GM15510 (cell line): ENCODE data around the gene RHOD.

Experiments used
- POLR2A ChIP-seq: IDR thresholded peaks from 3 replicates; pipeline ENCODE4 v1.6.1; 2011; ENCODE audit warnings: borderline replicate concordance; ENCODE audit not compliant: insufficient read length; ENCODE audit errors: extremely low read depth

The RHOD gene

DNA sequence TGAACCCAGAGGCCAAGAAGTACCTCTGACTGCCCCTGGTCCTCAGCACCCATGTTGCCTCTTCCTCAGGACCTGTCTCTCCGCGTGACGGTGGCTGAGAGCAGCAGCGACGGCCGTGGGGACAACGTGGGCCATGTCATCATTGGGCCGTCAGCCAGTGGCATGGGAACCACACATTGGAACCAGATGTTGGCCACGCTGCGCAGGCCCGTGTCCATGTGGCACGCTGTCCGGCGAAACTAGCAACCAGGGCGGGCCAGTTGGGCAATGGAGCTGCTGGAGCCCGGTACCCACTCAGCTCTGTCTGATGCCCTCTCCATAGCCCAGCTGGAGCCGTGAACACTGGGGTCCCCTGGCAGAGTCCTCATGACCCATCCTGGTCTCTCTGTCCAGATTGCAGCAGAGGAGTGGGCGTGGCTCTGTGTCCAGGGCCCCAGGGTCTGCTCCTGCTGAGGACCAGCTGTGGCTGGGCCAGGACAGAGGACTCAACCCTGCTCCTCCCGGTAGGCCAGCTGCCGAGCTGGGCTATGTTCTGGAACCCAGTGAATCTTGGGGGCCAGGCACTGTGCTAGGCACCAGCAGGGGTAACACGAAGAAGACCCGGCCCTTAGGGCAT is 8.0 kb upstream of the RHOD start:
- no peak for TF ChIP-seq POLR2A

DNA sequence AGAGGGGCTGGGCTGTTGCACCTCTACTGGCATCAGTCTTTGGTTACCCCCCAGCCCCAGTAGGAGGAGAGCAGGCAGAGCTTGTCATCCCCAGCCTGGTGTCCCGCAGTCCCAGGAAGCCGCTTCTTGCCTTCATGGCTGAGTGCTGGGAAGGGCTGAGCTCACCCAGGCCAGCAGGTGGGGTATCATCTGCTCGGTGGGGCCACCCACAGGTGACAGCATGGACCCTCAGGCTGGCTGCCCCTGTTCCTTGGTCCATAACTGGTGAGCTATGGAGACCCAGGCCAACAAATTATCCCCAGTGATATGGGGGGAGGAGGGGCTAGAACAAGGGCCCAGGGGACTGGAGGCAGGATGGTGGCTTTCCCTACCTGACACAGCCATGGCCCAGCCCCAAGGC is 6.5 kb upstream of the RHOD start:
- no peak for TF ChIP-seq POLR2A

DNA sequence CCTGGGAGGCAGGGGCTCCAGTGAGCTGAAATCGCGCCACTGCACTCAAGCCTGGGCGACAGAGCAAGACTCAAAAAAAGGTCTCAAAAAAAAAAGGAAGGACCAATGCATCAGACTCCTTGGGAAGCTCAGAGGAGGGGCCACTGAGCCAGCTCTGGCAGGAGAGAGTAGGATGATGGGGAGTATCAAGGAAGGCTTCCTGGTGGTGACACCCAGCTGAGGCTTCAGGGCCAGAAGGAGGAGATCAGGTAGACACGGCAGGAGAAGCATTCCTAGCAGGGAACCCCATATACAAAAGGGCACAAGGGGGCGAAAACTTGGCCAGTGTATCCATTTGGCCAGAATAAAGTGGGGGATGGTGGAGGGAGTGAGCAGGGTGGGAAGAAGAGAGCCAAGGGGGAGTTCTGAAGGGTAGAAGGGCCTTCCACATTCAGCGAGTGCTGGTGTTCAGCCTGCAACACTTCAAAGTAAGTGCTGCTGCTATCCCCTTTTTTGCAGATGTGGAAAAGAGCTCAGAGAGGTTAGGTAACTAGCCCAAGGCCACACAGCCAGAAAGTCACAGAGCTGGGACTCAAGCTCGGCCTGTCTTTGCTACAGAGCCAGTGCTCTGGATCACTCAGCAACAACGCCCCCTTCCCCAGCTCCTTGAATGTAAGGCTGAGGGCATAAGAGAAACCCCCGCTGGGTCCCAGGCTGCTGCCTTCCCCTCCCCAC is 5.3 kb upstream of the RHOD start:
- no peak for TF ChIP-seq POLR2A

- no peak for TF ChIP-seq POLR2A
Observed at GRCh38 chr11:67051945-67052488, 4.6 kb upstream of the RHOD start.

GRCh38 chr11:67052891-67053290 is 3.8 kb upstream of the RHOD start:
- no peak for TF ChIP-seq POLR2A

DNA sequence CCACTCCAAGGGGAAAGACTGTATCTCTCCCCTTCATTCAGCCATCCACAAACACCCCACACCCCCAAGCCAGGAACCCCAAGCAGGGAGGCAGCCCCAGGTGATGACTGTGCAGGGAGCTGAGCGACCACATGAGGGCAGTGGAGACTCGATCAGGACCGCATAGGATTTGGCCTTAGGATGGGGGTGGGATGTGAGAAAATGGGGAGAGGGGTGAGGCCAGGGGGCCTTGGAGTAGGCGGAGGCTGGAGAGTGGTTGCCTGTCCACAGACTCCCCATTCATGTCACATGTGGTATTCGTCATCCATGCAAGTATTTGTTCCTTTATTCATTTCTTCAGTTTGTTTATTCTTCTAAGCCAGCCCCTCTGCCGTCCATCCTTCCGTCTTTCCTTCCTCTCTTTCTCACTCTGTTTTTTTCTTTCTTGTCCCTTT is 2.7 kb upstream of the RHOD start:
- TF ChIP-seq POLR2A, result no peak

DNA sequence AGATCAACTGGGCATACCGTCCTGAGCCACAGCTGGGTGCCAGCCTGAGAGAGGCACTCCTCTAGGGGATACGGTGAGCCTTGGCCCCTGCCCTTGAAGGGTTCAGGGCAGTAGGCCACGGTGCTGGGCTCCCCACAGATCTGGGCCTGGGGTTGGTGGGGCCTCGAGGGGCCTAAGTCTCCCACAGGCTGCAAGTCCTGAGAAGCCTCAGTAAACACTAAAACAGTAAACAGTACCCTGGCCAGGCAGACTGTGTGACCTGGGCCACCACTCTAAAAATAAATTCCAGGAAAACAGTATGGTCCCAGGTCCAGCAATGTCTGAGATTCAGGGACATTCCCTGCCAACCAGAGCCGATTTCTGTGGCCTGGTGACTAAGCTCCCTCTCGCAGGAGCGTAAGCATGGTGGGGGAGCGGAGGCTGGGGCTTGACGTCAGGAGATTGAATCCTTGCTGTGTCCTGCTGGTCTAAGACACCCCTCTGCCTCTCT is 2.3 kb upstream of the RHOD start:
- no peak for TF ChIP-seq POLR2A

DNA sequence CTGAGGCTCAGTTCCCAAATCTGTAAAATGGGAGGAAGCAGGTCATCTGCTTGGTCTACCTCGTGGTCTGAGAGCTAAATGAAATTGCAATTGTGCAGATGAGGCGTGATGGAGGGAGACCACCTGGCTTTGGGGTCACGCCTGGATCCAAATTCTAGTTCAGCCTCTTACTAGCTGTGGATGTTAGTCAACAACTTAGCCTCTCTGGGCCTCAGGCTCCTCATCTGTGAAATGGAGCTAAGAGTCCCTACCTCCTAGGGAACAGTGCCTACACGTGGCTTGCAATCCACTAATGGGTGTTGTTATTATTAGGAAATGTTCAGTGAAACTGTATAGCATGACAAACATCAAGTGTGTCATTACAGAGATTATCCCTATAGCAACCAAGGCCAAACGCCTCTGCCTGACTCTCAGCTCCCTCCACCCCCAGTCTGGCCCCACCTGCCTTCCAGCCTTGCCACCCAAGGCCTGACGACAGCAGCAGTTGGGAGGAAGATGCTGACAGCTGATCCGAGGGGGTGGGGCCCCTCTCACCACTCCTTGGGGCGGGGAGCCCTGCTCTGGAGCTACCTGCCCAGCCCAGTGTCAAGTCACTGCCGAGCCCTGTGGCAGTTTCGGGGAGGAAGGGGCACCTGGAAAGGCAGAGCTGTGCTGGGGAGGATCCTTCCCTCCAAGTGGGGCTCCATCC is 1.7 kb upstream of the RHOD start:
- no peak for TF ChIP-seq POLR2A

DNA sequence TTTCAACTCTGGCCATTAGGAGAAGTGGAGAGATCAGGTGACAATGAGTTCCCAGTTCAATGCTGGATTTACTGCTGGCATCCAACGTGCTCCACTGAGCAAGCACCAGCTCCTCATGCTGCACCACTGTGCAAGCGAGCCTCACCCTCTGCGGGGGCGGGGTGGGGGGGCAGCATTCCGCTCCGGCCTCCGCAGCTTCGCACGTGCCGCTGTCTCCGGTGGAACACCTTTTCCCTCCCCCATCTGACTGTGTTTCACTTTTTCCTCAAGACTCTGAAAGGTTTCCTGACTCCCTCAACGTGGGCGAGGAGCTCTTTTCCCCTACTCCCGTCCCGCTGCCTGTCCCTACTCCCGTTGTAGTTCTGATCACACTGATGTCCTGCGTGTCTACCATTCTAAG is 835 bp upstream of the RHOD start:
- TF ChIP-seq POLR2A, result no peak

GRCh38 chr11:67057205-67057672 is 592 bp downstream of the RHOD start:
- no peak for TF ChIP-seq POLR2A

GRCh38 chr11:67058506-67058905 is 1.9 kb downstream of the RHOD start:
- TF ChIP-seq POLR2A, result no peak

- no peak for TF ChIP-seq POLR2A
Observed at GRCh38 chr11:67059671-67060070, 3.0 kb downstream of the RHOD start.

DNA sequence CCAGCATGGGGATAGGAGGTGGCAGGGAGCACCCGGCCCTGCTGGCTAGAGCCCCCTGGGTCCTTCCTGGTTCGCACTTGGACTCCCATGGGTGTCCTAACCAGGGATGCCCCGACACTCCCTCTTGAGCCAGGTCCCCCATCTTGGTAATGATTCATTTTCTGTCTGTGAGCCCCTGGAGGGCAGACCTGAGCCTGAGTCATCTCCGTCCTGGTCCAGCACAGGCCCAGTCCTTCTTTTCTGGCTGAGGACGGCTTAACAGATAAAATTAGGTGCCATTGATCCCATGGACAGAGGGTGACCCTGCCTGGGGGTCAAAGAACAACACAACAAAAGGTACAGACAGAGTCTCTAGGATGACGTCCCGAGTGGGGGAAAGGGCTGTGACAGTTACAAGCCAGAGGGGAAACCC is 3.5 kb downstream of the RHOD start:
- no peak for TF ChIP-seq POLR2A

DNA sequence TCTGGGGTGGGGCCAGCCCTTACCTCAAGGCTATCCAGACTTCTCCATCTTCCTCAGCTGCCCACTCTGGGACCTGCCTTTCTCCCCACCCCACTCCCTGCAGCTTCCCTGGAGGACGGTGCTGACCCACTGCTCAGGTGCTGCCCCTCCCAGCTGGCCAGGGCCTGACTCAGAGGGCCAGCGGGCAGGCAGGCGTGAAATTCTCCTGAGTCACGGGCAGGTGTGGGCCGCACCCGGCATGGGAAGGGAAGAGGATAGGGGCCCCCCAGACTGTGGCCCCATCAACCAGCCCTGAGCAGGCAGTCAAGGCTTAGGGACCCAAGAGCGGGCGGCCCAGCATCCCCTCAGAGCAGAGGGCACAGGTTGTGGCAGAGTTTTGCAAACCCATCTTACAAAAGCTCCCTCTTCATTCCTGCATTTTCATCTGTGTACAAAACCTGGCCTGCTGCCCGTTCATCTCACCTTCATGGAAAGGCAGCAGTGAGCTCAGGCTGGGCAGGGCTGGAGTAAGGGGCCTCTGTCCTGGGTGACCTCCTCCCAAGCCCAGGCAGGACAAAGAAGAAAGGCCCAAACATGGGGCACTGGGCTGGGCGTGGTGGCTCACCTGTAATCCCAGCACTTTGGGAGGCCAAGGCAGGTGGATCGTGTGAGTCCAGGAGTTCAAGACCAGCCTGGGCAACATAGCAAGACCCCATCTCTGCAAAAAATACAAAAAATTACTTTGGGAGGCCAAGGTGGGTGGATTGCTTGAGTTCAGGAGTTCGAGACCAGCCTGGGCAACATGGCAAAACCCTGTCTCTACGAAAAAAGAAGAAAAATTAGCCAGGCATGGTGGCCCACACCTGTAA is 6.1 kb downstream of the RHOD start:
- TF ChIP-seq POLR2A, result no peak
